SH-SY5Y (cell line): ENCODE results near the gene ACKR2.

Source experiments
- GATA2 ChIP-seq: IDR thresholded peaks from 2 replicates; pipeline ENCODE4 v1.6.1; 2011; ENCODE audit warnings: mild to moderate bottlenecking, low read depth, low read length
- GATA3 ChIP-seq: IDR thresholded peaks from 2 replicates; pipeline ENCODE4 v1.6.1; 2011; ENCODE audit warnings: low read depth, mild to moderate bottlenecking, low read length, moderate library complexity

ACKR2 gene

DNA sequence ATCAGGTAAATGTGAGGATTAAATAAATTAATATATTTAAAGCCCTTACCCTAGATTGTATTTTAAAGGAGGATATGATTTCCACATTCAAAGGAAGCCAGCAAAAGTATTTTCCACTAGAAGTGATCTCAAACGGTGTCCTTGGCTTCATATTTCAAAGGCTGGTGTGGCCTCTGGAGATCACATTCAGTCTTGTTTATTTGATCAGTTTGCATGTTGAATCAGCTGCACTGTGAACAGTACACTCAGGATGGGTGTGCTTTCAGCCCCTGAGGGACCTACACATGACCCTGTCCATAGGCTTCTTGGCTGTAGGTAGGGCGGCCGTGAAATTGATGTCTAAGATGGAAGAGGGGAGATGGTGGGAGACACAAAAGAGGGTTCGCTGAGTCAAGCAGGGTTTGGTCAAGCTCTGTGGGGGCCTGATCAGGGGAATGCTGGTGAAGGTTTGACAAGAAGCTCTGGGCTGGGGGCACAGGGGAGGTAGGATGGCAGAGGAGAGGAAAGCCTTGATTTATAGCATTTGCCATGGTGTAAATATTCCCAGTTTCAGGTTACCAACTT, 44.6 kb downstream of the ACKR2 start:
- TF ChIP-seq GATA2 (no peak), GATA3 (no peak)

DNA sequence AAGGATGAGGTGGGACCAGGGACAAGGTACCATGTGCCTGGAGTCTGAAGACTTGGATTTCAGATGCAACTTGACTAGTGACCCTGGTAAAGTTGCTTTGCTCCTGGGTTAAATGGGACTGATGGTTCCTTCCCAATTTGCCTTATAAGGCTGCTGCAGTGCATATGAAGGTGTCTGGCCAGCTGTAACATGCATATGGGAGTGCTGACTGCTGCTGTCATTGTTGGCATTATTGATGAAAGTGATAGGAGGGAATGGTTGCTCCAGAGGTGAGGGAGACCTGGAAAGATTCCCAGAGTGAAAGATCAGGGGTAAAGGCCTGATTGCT, 45.9 kb downstream of the ACKR2 start:
- no peak for TF ChIP-seq GATA2
- no peak for TF ChIP-seq GATA3

DNA sequence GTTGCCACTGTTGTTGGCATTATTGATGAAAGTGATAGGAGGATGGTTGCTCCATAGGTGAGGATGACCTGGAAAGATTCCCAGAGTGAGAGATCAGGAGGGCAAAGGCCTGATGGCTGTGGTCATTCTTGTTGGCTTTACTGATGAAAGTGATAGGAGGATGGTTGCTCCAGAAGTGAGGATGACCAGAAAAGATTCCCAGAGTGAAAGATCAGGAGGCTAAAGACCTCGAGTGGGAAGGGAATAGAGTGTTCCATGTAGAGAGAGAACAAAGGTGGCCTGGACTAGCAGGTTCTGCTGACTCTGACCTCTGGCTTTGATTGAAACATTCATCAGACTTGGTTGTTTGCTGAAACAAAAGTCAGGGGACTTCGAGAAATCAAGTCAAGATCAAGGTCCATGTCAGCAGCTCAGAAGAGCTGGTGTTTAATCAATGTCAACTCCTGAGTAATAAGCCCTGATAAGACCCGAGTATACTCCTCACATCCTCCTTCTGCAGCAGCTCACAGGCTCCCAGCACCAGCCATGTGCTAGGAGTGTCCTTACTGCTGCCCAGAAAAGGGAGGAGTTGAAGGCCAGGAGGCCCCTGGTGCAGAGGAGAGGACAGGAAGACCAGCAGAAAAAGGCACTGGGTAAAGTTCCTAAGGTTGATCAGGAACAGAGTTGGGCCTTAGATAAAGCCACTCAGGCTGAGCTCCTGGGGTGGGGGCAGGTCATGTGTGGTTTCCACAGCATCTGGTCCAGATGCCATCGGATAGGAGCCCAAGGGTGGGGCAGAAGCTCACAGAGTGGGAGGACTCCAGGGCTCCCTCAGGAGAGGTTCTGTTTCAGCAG, 46.5 kb downstream of the ACKR2 start:
- TF ChIP-seq GATA3: no peak
- no peak for TF ChIP-seq GATA2

DNA sequence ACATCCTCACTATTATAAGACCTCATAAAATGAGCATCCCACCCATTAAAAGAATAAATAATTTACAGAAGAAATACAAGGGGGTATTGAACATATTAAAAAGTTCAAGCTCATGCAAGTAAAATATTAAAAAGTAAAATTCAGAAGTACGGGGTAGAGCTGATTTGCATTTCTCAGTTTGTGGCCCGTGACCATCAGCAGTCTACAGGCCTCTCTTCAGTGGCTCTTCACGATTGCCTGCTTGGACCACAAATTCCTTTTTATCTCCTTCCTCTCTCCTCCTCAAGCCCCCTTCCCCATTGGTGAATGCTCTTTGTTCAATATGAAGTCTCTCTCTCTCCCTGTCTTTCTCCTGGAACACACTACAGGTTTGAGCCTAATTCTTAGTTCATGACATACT, 47.3 kb downstream of the ACKR2 start:
- TF ChIP-seq GATA3 (no peak), GATA2 (no peak)

DNA sequence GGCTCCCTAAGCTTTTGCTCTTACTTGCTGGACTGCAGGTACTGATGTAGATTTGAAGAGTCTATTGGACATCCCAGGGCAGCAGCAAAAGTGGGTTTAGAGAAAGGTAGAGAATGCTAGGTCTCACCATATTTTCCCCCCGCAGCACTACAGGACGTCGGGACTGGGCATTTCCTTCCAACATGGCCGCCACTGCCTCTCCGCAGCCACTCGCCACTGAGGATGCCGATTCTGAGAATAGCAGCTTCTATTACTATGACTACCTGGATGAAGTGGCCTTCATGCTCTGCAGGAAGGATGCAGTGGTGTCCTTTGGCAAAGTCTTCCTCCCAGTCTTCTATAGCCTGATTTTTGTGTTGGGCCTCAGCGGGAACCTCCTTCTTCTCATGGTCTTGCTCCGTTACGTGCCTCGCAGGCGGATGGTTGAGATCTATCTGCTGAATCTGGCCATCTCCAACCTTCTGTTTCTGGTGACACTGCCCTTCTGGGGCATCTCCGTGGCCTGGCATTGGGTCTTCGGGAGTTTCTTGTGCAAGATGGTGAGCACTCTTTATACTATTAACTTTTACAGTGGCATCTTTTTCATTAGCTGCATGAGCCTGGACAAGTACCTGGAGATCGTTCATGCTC, 55.2 kb downstream of the ACKR2 start:
- TF ChIP-seq GATA2 (no peak), GATA3 (no peak)

DNA sequence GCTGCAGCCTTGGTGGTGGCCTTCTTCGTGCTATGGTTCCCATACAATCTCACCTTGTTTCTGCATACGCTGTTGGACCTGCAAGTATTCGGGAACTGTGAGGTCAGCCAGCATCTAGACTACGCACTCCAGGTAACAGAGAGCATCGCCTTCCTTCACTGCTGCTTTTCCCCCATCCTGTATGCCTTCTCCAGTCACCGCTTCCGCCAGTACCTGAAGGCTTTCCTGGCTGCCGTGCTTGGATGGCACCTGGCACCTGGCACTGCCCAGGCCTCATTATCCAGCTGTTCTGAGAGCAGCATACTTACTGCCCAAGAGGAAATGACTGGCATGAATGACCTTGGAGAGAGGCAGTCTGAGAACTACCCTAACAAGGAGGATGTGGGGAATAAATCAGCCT, 56.0 kb downstream of the ACKR2 start:
- TF ChIP-seq GATA2: no peak
- no peak for TF ChIP-seq GATA3

DNA sequence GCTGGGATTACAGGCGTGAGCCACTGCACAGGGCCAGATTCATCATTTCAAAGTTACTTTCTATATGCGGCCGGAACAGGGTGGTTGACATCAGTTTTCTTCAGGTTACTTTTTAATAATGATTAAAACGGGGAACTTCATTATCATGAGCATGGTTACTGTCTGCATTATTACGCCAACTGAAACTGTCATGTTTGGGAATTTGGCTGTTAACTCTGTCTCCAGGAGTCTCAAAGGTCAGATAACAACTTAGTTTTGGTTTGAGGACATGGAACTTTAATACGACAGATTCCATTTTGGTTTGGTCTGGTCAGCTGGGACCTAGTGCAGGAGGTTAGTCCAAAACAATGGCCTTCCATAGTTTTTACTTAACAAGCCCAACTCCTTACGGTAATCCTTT, 57.9 kb downstream of the ACKR2 start:
- TF ChIP-seq GATA3 (no peak), GATA2 (no peak)

DNA sequence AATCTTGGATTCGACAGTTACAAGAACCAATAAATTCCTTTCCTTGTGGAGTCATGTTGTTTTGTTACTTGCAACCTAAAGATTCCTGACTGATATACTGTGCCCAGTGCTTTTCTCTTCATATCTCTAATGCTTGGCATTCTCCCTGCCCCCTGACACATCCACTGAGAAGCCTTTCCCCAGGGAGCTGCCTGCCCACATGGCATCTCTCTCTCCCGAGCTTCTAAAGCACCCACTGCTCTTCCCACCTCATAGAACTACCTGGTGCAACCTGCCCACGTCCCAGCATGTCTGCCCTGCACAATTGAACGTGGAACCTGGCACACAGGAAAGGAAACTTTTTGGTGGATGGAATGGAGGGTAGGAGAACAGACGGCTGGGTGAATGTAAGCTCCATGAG, 59.6 kb downstream of the ACKR2 start:
- TF ChIP-seq GATA3: no peak
- no peak for TF ChIP-seq GATA2

DNA sequence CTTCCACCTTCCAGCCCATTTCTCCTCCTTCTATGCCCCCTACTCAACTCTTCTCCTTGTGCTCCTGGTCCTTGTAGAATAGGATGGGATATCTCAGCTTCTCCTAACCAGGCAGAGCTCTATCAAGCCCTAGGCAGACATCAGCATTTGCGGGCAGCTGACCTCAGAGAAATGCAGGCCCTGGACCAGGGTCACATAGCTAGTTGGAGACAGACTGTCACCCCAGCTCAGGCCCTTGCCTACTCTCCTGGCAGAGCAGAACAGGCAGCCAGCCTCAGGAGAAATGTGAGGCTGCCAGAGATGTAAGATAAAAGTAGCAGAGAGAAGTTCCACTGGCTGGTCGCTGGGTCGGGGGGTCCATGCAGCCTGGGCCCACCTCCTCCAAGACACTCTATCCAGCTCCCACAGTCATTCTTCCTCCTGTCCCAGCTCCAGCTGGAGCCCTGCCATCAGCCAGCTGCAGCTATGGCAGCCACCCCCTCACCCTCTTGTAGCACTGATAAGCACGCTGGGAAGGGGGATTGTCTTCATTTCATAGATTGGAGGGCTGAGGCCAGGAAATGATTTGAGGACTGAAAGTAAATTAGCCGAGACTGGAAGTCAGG, 62.4 kb downstream of the ACKR2 start:
- TF ChIP-seq GATA3: no peak
- peak; percentile 85 for TF ChIP-seq GATA2

DNA sequence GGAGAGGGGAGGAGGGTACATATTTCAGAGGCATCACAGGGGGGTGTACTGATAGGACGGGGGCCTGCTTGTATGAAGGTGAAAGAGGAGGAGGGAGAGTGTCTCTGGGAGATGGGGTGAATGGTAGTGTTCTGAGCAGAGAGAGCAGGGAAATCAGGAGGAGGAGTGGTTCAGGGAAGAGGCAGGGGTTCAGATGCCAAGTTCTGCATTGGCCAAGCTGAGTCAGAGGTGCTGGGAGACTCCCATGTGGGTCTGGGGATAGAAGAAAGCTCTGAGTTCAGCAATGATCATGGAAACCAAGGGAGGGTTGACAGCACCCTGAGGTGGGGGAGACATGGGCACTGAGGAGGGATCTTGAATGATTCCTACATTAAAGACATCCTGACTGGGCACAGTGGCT, 63.5 kb downstream of the ACKR2 start:
- no peak for TF ChIP-seq GATA2
- TF ChIP-seq GATA3: no peak

DNA sequence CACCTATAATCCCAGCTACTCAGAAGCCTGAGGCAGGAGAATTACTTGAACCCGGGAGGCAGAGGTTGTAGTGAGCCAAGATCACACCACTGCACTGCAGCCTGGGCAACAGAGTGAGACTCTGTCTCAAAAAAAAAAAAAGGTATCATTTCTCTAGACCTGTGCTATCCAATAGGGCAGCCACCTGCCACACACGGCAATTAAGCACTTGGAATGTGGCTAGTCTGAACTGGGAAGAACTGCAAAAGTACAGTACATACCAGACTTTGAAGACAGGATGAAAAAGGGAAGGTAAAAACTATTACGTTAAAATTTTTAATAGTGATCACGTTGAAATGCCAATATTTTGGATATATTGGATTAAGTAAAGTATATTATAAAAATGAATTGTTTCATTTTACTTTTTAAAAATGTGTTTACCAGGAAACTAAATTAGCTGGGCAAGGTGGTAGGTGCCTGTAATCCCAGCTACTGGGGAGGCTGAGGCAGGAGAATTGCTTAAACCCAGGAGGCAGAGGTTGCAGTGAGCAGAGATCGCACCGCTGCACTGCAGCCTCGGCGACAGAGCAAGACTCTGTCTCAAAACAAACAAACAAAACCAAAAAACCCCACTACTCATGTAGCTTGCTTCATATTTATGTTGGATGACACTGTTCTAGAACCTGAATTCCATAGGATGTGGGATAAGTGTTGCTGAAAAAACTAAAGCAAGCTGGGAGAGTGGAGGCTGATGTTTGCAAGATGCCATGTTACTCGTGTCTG, 64.2 kb downstream of the ACKR2 start:
- TF ChIP-seq GATA2 (no peak), GATA3 (no peak)

DNA sequence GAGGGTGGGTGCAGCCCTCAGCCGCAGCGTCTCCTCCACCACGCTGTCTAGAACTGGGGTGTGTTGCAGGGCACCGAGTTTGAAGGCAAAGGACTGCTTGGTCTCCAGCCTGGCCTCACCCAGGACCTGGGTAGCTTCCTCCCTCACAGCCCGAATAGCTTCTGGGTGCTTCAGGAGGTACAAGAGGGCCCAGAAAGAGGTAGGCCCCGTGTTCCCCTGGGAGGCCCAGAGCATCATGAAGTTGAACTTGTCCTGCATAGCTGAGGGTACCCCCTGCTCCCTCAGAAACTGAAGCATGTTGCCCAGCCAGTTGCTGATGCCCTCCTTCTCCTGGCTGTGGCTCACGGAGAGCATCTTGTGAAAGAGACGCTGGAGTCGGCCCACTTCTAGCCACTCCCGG, 65.5 kb downstream of the ACKR2 start:
- TF ChIP-seq GATA3 (no peak), GATA2 (no peak)

DNA sequence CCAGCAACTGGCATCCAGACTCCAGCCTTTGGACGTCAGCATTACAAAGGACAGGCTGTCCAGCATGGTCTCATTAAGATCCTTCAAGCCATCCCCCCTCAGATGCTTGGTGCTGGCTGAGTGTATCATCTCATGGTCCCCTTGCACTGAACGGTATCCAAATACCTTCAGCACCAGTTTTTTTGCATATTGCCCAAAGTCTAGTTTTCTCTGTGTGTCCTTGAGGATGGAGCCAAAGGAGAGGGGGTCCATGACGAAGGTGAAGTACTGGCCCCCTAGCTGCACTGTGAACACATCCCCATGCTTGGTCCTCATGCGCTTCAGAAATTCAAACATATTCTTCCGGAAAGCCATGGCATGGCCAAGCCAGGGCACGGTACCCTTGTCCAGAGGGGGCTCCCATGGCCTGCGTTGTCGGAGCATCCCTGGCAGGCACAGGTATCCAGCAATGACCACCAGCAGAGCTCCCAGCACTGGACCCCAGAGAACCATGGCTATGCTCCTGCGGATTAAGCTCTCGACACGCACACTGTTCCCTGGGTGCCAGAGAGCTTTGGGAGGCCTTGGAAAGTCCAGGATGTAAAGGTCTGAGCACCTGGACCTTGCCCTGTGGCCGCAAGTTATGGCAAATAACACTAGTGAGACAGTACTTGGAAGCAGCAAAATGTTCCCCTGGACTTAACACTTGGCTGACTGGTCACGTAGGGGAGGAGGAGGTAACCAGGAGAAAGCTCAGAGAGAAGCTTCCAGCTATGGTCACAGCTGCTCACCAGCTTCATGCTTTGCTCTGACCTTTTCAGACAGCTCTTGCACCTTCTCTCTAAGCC, 66.3 kb downstream of the ACKR2 start, which contains the start of gene CYP8B1:
TSS of gene CYP8B1 (minus strand) at position 555 of the 827 bp plus-strand sequence. CDS start at position 492, 63 bp downstream.
- TF ChIP-seq GATA2 (no peak), GATA3 (no peak)

DNA sequence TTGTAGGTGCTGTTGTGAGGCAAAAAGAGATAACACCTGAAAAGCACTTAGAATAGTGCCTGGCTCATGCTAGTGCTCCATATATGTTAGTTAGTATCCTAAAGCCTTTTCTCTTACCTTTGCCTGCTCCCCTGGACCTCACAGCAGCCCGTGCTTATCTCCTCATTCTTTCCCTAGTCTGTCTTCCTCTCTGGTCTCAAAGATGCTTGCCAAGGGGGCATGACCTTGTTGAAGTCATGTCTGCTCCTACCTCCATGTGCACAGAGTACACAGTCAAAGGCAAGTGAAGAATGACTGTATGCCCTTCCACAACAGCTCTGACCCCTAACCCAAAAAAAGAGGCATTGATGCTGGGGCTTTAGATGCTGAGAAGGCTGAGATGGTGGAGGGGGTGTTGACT, 67.2 kb downstream of the ACKR2 start:
- TF ChIP-seq GATA3: no peak
- no peak for TF ChIP-seq GATA2
